WTC11 (cell line): ENCODE measurements around the gene U2AF1L4. TPM values are rescaled to one million over a fixed set of nuclear protein-coding genes. Genes with fewer than 3 reads are reported as not detected.

Source experiments
- ARID4B ChIP-seq: sonication (generic); formaldehyde crosslinking; IDR thresholded peaks from 2 replicates; pipeline ENCODE4 v1.8.0; 2023; ENCODE audit warnings: missing genetic modification reagents, mild to moderate bottlenecking, borderline replicate concordance
- ATF1 ChIP-seq: sonication (generic); formaldehyde crosslinking; IDR thresholded peaks from 2 replicates; pipeline ENCODE4 v1.8.1; 2023; ENCODE audit warnings: mild to moderate bottlenecking, moderate library complexity, missing genetic modification reagents
- CDX4 ChIP-seq: fragments of 250-450 bp; sonication (Bioruptor Pico); IDR thresholded peaks from 2 replicates; pipeline ENCODE4 v1.9.0; 2021; ENCODE audit warnings: moderate library complexity, mild to moderate bottlenecking, inconsistent platforms, borderline replicate concordance
- EMX1 ChIP-seq: fragments of 250-450 bp; sonication (Bioruptor Pico); IDR thresholded peaks from 2 replicates; pipeline ENCODE4 v1.8.0; 2021; ENCODE audit warnings: mild to moderate bottlenecking
- FOXK1 ChIP-seq: sonication (generic); formaldehyde crosslinking; IDR thresholded peaks from 2 replicates; pipeline ENCODE4 v1.8.0; 2022; ENCODE audit warnings: mild to moderate bottlenecking, moderate library complexity, missing genetic modification reagents
- FOXP4 ChIP-seq: sonication (generic); formaldehyde crosslinking; IDR thresholded peaks from 2 replicates; pipeline ENCODE4 v1.8.0; 2022; ENCODE audit warnings: mild to moderate bottlenecking, missing genetic modification reagents
- HMGXB4 ChIP-seq: sonication (generic); formaldehyde crosslinking; IDR thresholded peaks from 2 replicates; pipeline ENCODE4 v1.8.1; 2023; ENCODE audit warnings: mild to moderate bottlenecking, moderate library complexity, missing genetic modification reagents
- MLX ChIP-seq: sonication (generic); formaldehyde crosslinking; IDR thresholded peaks from 2 replicates; pipeline ENCODE4 v1.8.1; 2023; ENCODE audit warnings: mild to moderate bottlenecking, missing genetic modification reagents, moderate library complexity
- NFATC4 ChIP-seq: fragments of 250-450 bp; sonication (Bioruptor Pico); IDR thresholded peaks from 2 replicates; pipeline ENCODE4 v1.9.0; 2021; ENCODE audit warnings: mild to moderate bottlenecking
- PRRX2 ChIP-seq: fragments of 250-450 bp; sonication (Bioruptor Pico); IDR thresholded peaks from 2 replicates; pipeline ENCODE4 v1.8.0; 2021; ENCODE audit warnings: mild to moderate bottlenecking
- RELA ChIP-seq: sonication (generic); formaldehyde crosslinking; IDR thresholded peaks from 2 replicates; pipeline ENCODE4 v1.8.1; 2022; ENCODE audit warnings: missing genetic modification reagents, mild to moderate bottlenecking, borderline replicate concordance
- SOX15 ChIP-seq: fragments of 250-450 bp; sonication (Bioruptor Pico); IDR thresholded peaks from 2 replicates; pipeline ENCODE4 v1.9.0; 2021; ENCODE audit warnings: mild to moderate bottlenecking
- USF1 ChIP-seq: sonication (generic); formaldehyde crosslinking; IDR thresholded peaks from 2 replicates; pipeline ENCODE4 v1.8.0; 2022; ENCODE audit warnings: mild to moderate bottlenecking, missing genetic modification reagents
- ZNF138 ChIP-seq: sonication (generic); formaldehyde crosslinking; conservative IDR thresholded peaks from 2 replicates; pipeline ENCODE4 v1.8.1; 2022; ENCODE audit warnings: mild to moderate bottlenecking, moderate library complexity, missing genetic modification reagents
- total RNA-seq: library from RNA; stranded (reverse); gene quantifications from 3 replicates; pipeline ENCODE4 v1.2.3, GENCODE V29; 2021
- TF ChIP-seq, protein P1 (sequence below): fragments of 250-450 bp; sonication (Bioruptor Pico); IDR thresholded peaks from 2 replicates; pipeline ENCODE4 v2.1.2; 2022; ENCODE audit warnings: mild to moderate bottlenecking, moderate library complexity
- TF ChIP-seq, protein P2 (sequence below): sonication (generic); formaldehyde crosslinking; IDR thresholded peaks from 2 replicates; pipeline ENCODE4 v1.8.1; 2022; ENCODE audit warnings: missing genetic modification reagents, borderline replicate concordance

Gene U2AF1L4
- total RNA-seq, 1 experiment from 2014 or later: 20.9 TPM

DNA sequence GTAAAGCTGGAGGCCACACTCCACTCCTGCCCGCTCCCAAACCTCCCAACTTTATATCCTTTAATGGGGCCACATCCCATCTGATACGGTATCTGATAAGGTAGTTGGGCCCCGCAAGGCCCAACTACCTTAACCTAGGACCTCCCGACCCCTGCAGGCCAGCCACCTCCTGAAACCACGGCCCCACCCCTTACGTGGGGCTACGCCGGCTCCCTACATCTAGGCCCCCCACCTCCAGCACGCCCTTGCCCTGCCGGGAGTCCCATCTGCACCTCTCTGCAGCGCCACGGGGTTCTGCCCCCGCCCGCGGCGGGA lies 5.2 kb downstream of the U2AF1L4 start (continued):
- TF ChIP-seq ARID4B (0 out of 2 replicates have a peak, but pooled peaks have one; percentile 50), ZNF138 (CRISPR knock-in tag) (no peak), FOXK1 (CRISPR knock-in tag) (no peak), MLX (CRISPR knock-in tag) (no peak), SOX15 (CRISPR knock-in tag) (no peak), RELA (CRISPR knock-in tag) (no peak), PRRX2 (CRISPR knock-in tag) (no peak), NFATC4 (CRISPR knock-in tag) (no peak), ATF1 (CRISPR knock-in tag) (no peak), CDX4 (no peak), EMX1 (CRISPR knock-in tag) (no peak), USF1 (CRISPR knock-in tag) (no peak), FOXP4 (CRISPR knock-in tag) (no peak), HMGXB4 (CRISPR knock-in tag) (no peak)
- TF ChIP-seq, protein P1, sequence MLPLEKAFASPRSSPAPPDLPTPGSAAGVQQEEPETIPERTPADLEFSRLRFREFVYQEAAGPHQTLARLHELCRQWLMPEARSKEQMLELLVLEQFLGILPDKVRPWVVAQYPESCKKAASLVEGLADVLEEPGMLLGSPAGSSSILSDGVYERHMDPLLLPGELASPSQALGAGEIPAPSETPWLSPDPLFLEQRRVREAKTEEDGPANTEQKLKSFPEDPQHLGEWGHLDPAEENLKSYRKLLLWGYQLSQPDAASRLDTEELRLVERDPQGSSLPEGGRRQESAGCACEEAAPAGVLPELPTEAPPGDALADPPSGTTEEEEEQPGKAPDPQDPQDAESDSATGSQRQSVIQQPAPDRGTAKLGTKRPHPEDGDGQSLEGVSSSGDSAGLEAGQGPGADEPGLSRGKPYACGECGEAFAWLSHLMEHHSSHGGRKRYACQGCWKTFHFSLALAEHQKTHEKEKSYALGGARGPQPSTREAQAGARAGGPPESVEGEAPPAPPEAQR (CRISPR knock-in tag): no peak
- TF ChIP-seq, protein P2, sequence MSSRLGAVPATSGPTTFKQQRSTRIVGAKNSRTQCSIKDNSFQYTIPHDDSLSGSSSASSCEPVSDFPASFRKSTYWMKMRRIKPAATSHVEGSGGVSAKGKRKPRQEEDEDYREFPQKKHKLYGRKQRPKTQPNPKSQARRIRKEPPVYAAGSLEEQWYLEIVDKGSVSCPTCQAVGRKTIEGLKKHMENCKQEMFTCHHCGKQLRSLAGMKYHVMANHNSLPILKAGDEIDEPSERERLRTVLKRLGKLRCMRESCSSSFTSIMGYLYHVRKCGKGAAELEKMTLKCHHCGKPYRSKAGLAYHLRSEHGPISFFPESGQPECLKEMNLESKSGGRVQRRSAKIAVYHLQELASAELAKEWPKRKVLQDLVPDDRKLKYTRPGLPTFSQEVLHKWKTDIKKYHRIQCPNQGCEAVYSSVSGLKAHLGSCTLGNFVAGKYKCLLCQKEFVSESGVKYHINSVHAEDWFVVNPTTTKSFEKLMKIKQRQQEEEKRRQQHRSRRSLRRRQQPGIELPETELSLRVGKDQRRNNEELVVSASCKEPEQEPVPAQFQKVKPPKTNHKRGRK (CRISPR knock-in tag): no peak
